HAP-1 (cell line): ENCODE measurements around the gene ZNF292.
"Not testable (repeated sequence)": the region's sequence is repeated elsewhere in the genome, so short reads cannot be mapped to it uniquely, and the experiment has no call there.

Source experiments
- DNase-seq, 2 experiments: peaks; one replicate each; pipeline ENCODE4 v3.0.0-alpha.2; 2016 to 2020; ENCODE audit warnings: low spot score in 2 of 2
- H3K27me3 ChIP-seq: fragments of 250-450 bp; sonication (Bioruptor Pico); 2 replicates; pipeline ENCODE4 v1.5.1; 2020; ENCODE audit warnings: low read depth, mild to moderate bottlenecking, moderate library complexity
- H3K36me3 ChIP-seq: fragments of 250-450 bp; sonication (Bioruptor Pico); replicated peaks from 2 replicates; pipeline ENCODE4 v1.5.1; 2020; ENCODE audit warnings: mild to moderate bottlenecking
- H3K4me1 ChIP-seq: fragments of 250-450 bp; sonication (Bioruptor Pico); 2 replicates; pipeline ENCODE4 v1.5.1; 2020; ENCODE audit warnings: mild to moderate bottlenecking
- H3K4me3 ChIP-seq: fragments of 250-450 bp; sonication (Bioruptor Pico); 2 replicates; pipeline ENCODE4 v1.5.1; 2020; ENCODE audit warnings: mild to moderate bottlenecking, moderate library complexity
- H3K9me3 ChIP-seq: fragments of 250-450 bp; sonication (Bioruptor Pico); 2 replicates; pipeline ENCODE4 v1.5.1; 2020; ENCODE audit warnings: mild to moderate bottlenecking, moderate library complexity
- in situ Hi-C: fragments of 300-500 bp; cut with MboI; formaldehyde crosslinking; loops from 3 replicates; pipeline ENCODE4 v1.14.3; 2020; ENCODE audit warnings: low sequenced_read_pairs, inconsistent platforms, mixed read lengths

Gene ZNF292

GRCh38 chr6:87176493-87176892 lies 21.1 kb downstream of the ZNF292 start:
- in situ Hi-C loops, result no loop called here
- H3K4me1 ChIP-seq, result peaks cover 26% of the 10 kb centered on the region
- H3K9me3 ChIP-seq, result no peaks in the 10 kb centered on the region
- no peak for DNase-seq
- peaks cover 6% of the 10 kb centered on the region for H3K36me3 ChIP-seq
- no peak overlapping the region for H3K4me3 ChIP-seq
- no peaks in the 10 kb centered on the region for H3K27me3 ChIP-seq

- in situ Hi-C loops, result no loop called here
- no peaks in the 10 kb centered on the region for H3K27me3 ChIP-seq
- no peak overlapping the region for H3K4me3 ChIP-seq
- H3K36me3 ChIP-seq, result peaks cover 6% of the 10 kb centered on the region
- peaks cover 17% of the 10 kb centered on the region for H3K4me1 ChIP-seq
- peak; percentile 59 to 60 for DNase-seq
- no peaks in the 10 kb centered on the region for H3K9me3 ChIP-seq
Measured at GRCh38 chr6:87180105-87180728, 24.9 kb downstream of the ZNF292 start.

GRCh38 chr6:87181903-87182302 lies 26.5 kb downstream of the ZNF292 start:
- H3K4me1 ChIP-seq, result peaks cover 17% of the 10 kb centered on the region

GRCh38 chr6:87182321-87182720 lies 27.0 kb downstream of the ZNF292 start:
- in situ Hi-C loops, result no loop called here
- Histone ChIP-seq H3K9me3 (no peaks in the 10 kb centered on the region), H3K36me3 (no peaks in the 10 kb centered on the region; the same call in 1 of the 2 replicates), H3K27me3 (no peaks in the 10 kb centered on the region), H3K4me3 (no peak overlapping the region), H3K4me1 (peaks cover 17% of the 10 kb centered on the region)
- DNase-seq, result no peak

More at GRCh38 chr6:87181903-87182302, 26.5 kb downstream of the ZNF292 start:
- Histone ChIP-seq H3K27me3 (no peaks in the 10 kb centered on the region), H3K36me3 (no peaks in the 10 kb centered on the region; the same call in 1 of the 2 replicates), H3K4me3 (no peak overlapping the region), H3K9me3 (no peaks in the 10 kb centered on the region)
- no peak for DNase-seq
- in situ Hi-C loops, result no loop called here

- Histone ChIP-seq H3K4me3 (no peak overlapping the region), H3K36me3 (no peaks in the 10 kb centered on the region; the same call in 1 of the 2 replicates), H3K4me1 (peaks cover 12% of the 10 kb centered on the region), H3K9me3 (no peaks in the 10 kb centered on the region), H3K27me3 (no peaks in the 10 kb centered on the region)
- in situ Hi-C loops, result no loop called here
- no peak for DNase-seq
Measured at GRCh38 chr6:87182940-87183339, 27.6 kb downstream of the ZNF292 start.

GRCh38 chr6:87183687-87184086 lies 28.3 kb downstream of the ZNF292 start:
- in situ Hi-C loops, result no loop called here
- Histone ChIP-seq H3K27me3 (no peaks in the 10 kb centered on the region), H3K4me1 (peaks cover 11% of the 10 kb centered on the region), H3K4me3 (no peak overlapping the region), H3K9me3 (no peaks in the 10 kb centered on the region), H3K36me3 (no peaks in the 10 kb centered on the region)
- DNase-seq, result no peak

GRCh38 chr6:87184762-87185250 lies 29.4 kb downstream of the ZNF292 start:
- in situ Hi-C loops, result no loop called here
- no peak for DNase-seq
- no peaks in the 10 kb centered on the region for H3K27me3 ChIP-seq
- no peaks in the 10 kb centered on the region for H3K36me3 ChIP-seq
- peaks cover 6% of the 10 kb centered on the region for H3K4me1 ChIP-seq
- H3K9me3 ChIP-seq, result no peaks in the 10 kb centered on the region
- H3K4me3 ChIP-seq, result no peak overlapping the region

- in situ Hi-C loops, result no loop called here
- no peaks in the 10 kb centered on the region for H3K4me1 ChIP-seq
Measured at GRCh38 chr6:87196275-87196842, 41.0 kb downstream of the ZNF292 start.

GRCh38 chr6:87197547-87197946 lies 42.2 kb downstream of the ZNF292 start:
- H3K4me3 ChIP-seq, result no peak overlapping the region
- DNase-seq, result no peak
- H3K9me3 ChIP-seq, result no peaks in the 10 kb centered on the region
- H3K4me1 ChIP-seq, result no peaks in the 10 kb centered on the region
- in situ Hi-C loops, result no loop called here
- no peaks in the 10 kb centered on the region for H3K27me3 ChIP-seq
- H3K36me3 ChIP-seq, result no peaks in the 10 kb centered on the region

More at GRCh38 chr6:87196275-87196842, 41.0 kb downstream of the ZNF292 start:
- Histone ChIP-seq H3K4me3 (no peak overlapping the region), H3K9me3 (no peaks in the 10 kb centered on the region), H3K27me3 (no peaks in the 10 kb centered on the region), H3K36me3 (no peaks in the 10 kb centered on the region)
- no peak for DNase-seq

GRCh38 chr6:87198022-87198810 lies 42.9 kb downstream of the ZNF292 start:
- H3K4me1 ChIP-seq, H3K4me3 ChIP-seq, in situ Hi-C loops, H3K36me3 ChIP-seq, DNase-seq, H3K27me3 ChIP-seq, H3K9me3 ChIP-seq: not testable (repeated sequence)

GRCh38 chr6:87199787-87200186 lies 44.4 kb downstream of the ZNF292 start:
- Histone ChIP-seq H3K4me3 (no peak overlapping the region), H3K36me3 (no peaks in the 10 kb centered on the region), H3K4me1 (no peaks in the 10 kb centered on the region), H3K9me3 (no peaks in the 10 kb centered on the region), H3K27me3 (no peaks in the 10 kb centered on the region)
- DNase-seq, result no peak
- in situ Hi-C loops, result no loop called here

- H3K27me3 ChIP-seq, result no peaks in the 10 kb centered on the region
- in situ Hi-C loops, result no loop called here
- no peak for DNase-seq
Measured at GRCh38 chr6:87200469-87201175, 45.3 kb downstream of the ZNF292 start.

GRCh38 chr6:87203448-87204023 lies 48.2 kb downstream of the ZNF292 start:
- Histone ChIP-seq H3K4me3 (no peak overlapping the region), H3K9me3 (no peaks in the 10 kb centered on the region), H3K4me1 (peaks cover 23% of the 10 kb centered on the region), H3K36me3 (no peaks in the 10 kb centered on the region), H3K27me3 (no peaks in the 10 kb centered on the region)
- no peak for DNase-seq
- in situ Hi-C loops, result no loop called here

More at GRCh38 chr6:87200469-87201175, 45.3 kb downstream of the ZNF292 start:
- Histone ChIP-seq H3K4me3 (no peak overlapping the region), H3K36me3 (no peaks in the 10 kb centered on the region), H3K9me3 (no peaks in the 10 kb centered on the region), H3K4me1 (peaks cover under 1% of the 10 kb centered on the region; the same call in 1 of the 2 replicates)
